NT2/D1 (cell line): Measurements from ENCODE around the gene P2RY6.

ENCODE experiments used
- DNase-seq: peaks from one replicate; pipeline ENCODE4 v3.0.0-alpha.2; 2011; ENCODE audit warnings: low read depth, low spot score
- H3K27me3 ChIP-seq: 2 replicates; pipeline ENCODE4 v1.6.0; 2011; ENCODE audit warnings: mild to moderate bottlenecking; ENCODE audit not compliant: insufficient read length, insufficient read depth
- H3K36me3 ChIP-seq: 2 replicates; pipeline ENCODE4 v1.6.1; 2011; ENCODE audit warnings: mild to moderate bottlenecking, low read length, mixed read lengths; ENCODE audit not compliant: insufficient read depth, insufficient read length
- H3K4me1 ChIP-seq: 2 replicates; pipeline ENCODE4 v1.5.1; 2011; ENCODE audit not compliant: insufficient read depth, insufficient read length
- H3K4me3 ChIP-seq: 2 replicates; pipeline ENCODE4 v1.5.1; 2011; ENCODE audit warnings: low read depth; ENCODE audit not compliant: insufficient read length
- H3K9ac ChIP-seq: 2 replicates; pipeline ENCODE4 v1.6.0; 2011; ENCODE audit warnings: low read depth; ENCODE audit not compliant: insufficient read length
- H3K9me3 ChIP-seq: 2 replicates; pipeline ENCODE4 v1.5.1; 2011; ENCODE audit warnings: mild to moderate bottlenecking, low read length; ENCODE audit not compliant: insufficient read depth
- SUZ12 ChIP-seq: IDR thresholded peaks from 2 replicates; pipeline ENCODE4 v1.6.1; 2011; ENCODE audit not compliant: insufficient read length, insufficient read depth; ENCODE audit errors: extremely low read depth
- YY1 ChIP-seq: IDR thresholded peaks from 2 replicates; pipeline ENCODE4 v1.6.1; 2011; ENCODE audit not compliant: insufficient read length, insufficient read depth
- ZNF274 ChIP-seq: IDR thresholded peaks from 2 replicates; pipeline ENCODE4 v1.6.1; 2011; ENCODE audit warnings: mild to moderate bottlenecking, low read depth, low read length

Gene P2RY6

GRCh38 chr11:73290536-73290935 lies 18.4 kb downstream of the P2RY6 start:
- Histone ChIP-seq H3K4me1 (peaks cover 9% of the 10 kb centered on the region), H3K27me3 (peaks cover 8% of the 10 kb centered on the region), H3K9me3 (no peaks in the 10 kb centered on the region), H3K9ac (no peak overlapping the region), H3K4me3 (no peak overlapping the region), H3K36me3 (no peaks in the 10 kb centered on the region)
- DNase-seq, result no peak
- TF ChIP-seq YY1, result no peak
- no peak for TF ChIP-seq SUZ12
- no peak for TF ChIP-seq ZNF274

GRCh38 chr11:73291196-73291595 lies 19.1 kb downstream of the P2RY6 start:
- Histone ChIP-seq H3K9me3 (no peaks in the 10 kb centered on the region), H3K36me3 (no peaks in the 10 kb centered on the region), H3K27me3 (peaks cover 8% of the 10 kb centered on the region), H3K4me1 (peaks cover 9% of the 10 kb centered on the region), H3K4me3 (no peak overlapping the region), H3K9ac (no peak overlapping the region)
- DNase-seq, result no peak
- TF ChIP-seq ZNF274 (no peak), YY1 (no peak), SUZ12 (no peak)

GRCh38 chr11:73291781-73292524 lies 19.8 kb downstream of the P2RY6 start:
- DNase-seq, result no peak
- Histone ChIP-seq H3K4me1 (peaks cover 9% of the 10 kb centered on the region), H3K9ac (no peak overlapping the region), H3K27me3 (peaks cover 8% of the 10 kb centered on the region), H3K4me3 (no peak overlapping the region), H3K9me3 (no peaks in the 10 kb centered on the region), H3K36me3 (no peaks in the 10 kb centered on the region)
- TF ChIP-seq ZNF274, result no peak

GRCh38 chr11:73292525-73292894 lies 20.4 kb downstream of the P2RY6 start:
- H3K36me3 ChIP-seq, result no peaks in the 10 kb centered on the region
- H3K9ac ChIP-seq, result no peak overlapping the region
- DNase-seq, result no peak
- no peak for TF ChIP-seq ZNF274
- TF ChIP-seq SUZ12, result no peak
- no peak for TF ChIP-seq YY1
- H3K4me3 ChIP-seq, result no peak overlapping the region
- peaks cover 9% of the 10 kb centered on the region for H3K4me1 ChIP-seq
- H3K27me3 ChIP-seq, result peaks cover 8% of the 10 kb centered on the region
- H3K9me3 ChIP-seq, result no peaks in the 10 kb centered on the region

- Histone ChIP-seq H3K4me1 (peaks cover 9% of the 10 kb centered on the region), H3K4me3 (no peak overlapping the region), H3K9ac (no peak overlapping the region), H3K36me3 (no peaks in the 10 kb centered on the region), H3K27me3 (peaks cover 8% of the 10 kb centered on the region), H3K9me3 (no peaks in the 10 kb centered on the region)
- TF ChIP-seq SUZ12, result no peak
- no peak for DNase-seq
Measured at GRCh38 chr11:73293356-73293936, 21.3 kb downstream of the P2RY6 start.

- Histone ChIP-seq H3K9ac (no peak overlapping the region), H3K27me3 (peaks cover 8% of the 10 kb centered on the region)
- TF ChIP-seq SUZ12 (no peak), ZNF274 (no peak), YY1 (no peak)
Measured at GRCh38 chr11:73294604-73295003, 22.5 kb downstream of the P2RY6 start.

GRCh38 chr11:73295241-73295995 lies 23.3 kb downstream of the P2RY6 start:
- DNase-seq, result peak; percentile 74
- Histone ChIP-seq H3K4me1 (peaks cover 5% of the 10 kb centered on the region), H3K4me3 (no peak overlapping the region), H3K36me3 (no peaks in the 10 kb centered on the region), H3K9ac (no peak overlapping the region), H3K9me3 (no peaks in the 10 kb centered on the region), H3K27me3 (peaks cover 8% of the 10 kb centered on the region)
- TF ChIP-seq YY1 (no peak), ZNF274 (no peak), SUZ12 (no peak)

More at GRCh38 chr11:73294604-73295003, 22.5 kb downstream of the P2RY6 start:
- DNase-seq, result no peak
- no peak overlapping the region for H3K4me3 ChIP-seq
- no peaks in the 10 kb centered on the region for H3K36me3 ChIP-seq
- no peaks in the 10 kb centered on the region for H3K9me3 ChIP-seq
- peaks cover 5% of the 10 kb centered on the region for H3K4me1 ChIP-seq
